Esophagus (tissue), 2 donors: ENCODE data around the gene GZF1. TPM values are rescaled to one million over a fixed set of nuclear protein-coding genes. Genes with fewer than 3 reads are reported as not detected.

ENCODE experiments used
- H3K27ac ChIP-seq, 2 donors: one replicate each; pipeline ENCODE4 v1.5.1; 2013; ENCODE audit warnings: low read depth in 2 of 2, mild to moderate bottlenecking in 2 of 2, inconsistent platforms in 1 of 2, low read length in 1 of 2, moderate library complexity in 1 of 2
- H3K27me3 ChIP-seq, 2 donors: one replicate each; pipeline ENCODE4 v1.6.1; 2013; ENCODE audit warnings: low read length in 2 of 2, control low read depth in 1 of 2, mild to moderate bottlenecking in 1 of 2; ENCODE audit not compliant: insufficient read depth in 2 of 2, control insufficient read depth in 1 of 2
- H3K36me3 ChIP-seq, 2 donors: one replicate each; pipeline ENCODE4 v1.6.1; 2013; ENCODE audit warnings: low read length in 1 of 2; ENCODE audit not compliant: control insufficient read depth in 2 of 2, insufficient read depth in 2 of 2
- H3K4me1 ChIP-seq, 2 donors: one replicate each; pipeline ENCODE4 v1.6.1; 2013; ENCODE audit warnings: low read length in 1 of 2; ENCODE audit not compliant: control insufficient read depth in 2 of 2, insufficient read depth in 2 of 2
- H3K4me3 ChIP-seq, 2 donors: one replicate each; pipeline ENCODE4 v1.5.1; 2013; ENCODE audit warnings: low read length in 2 of 2, mild to moderate bottlenecking in 2 of 2, low read depth in 1 of 2, moderate library complexity in 1 of 2
- H3K9me3 ChIP-seq, 2 donors: one replicate each; pipeline ENCODE4 v1.6.1; 2013; ENCODE audit warnings: mild to moderate bottlenecking in 2 of 2, low read depth in 1 of 2, low read length in 1 of 2, moderate library complexity in 1 of 2; ENCODE audit not compliant: control insufficient read depth in 2 of 2, insufficient read depth in 1 of 2
- WGBS, 2 donors: extraction: QIAGEN DNeasy Blood & Tissue Kit; methylation state at CpG; one replicate each; pipeline ENCODE4 v1.1.7; 2013; 5-methylcytosine and 5-hydroxymethylcytosine counted together
- polyA plus RNA-seq, 2 donors: library from polyadenylated mRNA; stranded (reverse); fragments of 200-250 nt; gene quantifications; one replicate each; pipeline ENCODE4 v1.2.3, GENCODE V29; 2013
- donor health status: healthy with polysubstance abuse.
- donor health status: Bipolar disorder and iron deficiency.

The GZF1 gene
- polyA plus RNA-seq, 2 donors = 3.2 to 3.6 TPM

GRCh38 chr20:23381876-23382275, 19.9 kb downstream of the GZF1 start:
- Histone ChIP-seq H3K27ac (no peak overlapping the region), H3K4me3 (no peak overlapping the region), H3K36me3 (peaks cover 0 to 3% of the 10 kb centered on the region in 2 donors), H3K4me1 (no peaks in the 10 kb centered on the region), H3K9me3 (no peaks in the 10 kb centered on the region), H3K27me3 (no peaks in the 10 kb centered on the region)

- Histone ChIP-seq H3K4me1 (no peaks in the 10 kb centered on the region), H3K4me3 (no peak overlapping the region), H3K27ac (no peak overlapping the region), H3K36me3 (peaks cover 0 to 4% of the 10 kb centered on the region in 2 donors), H3K27me3 (no peaks in the 10 kb centered on the region), H3K9me3 (no peaks in the 10 kb centered on the region)
- 69 to 86% methylated on average over 6 of the region's 6 CpGs for WGBS, 2 donors
Measured at GRCh38 chr20:23386304-23387117, 24.5 kb downstream of the GZF1 start.

- Histone ChIP-seq H3K27me3 (no peaks in the 10 kb centered on the region), H3K36me3 (peaks cover 0 to 6% of the 10 kb centered on the region in 2 donors), H3K4me1 (no peaks in the 10 kb centered on the region), H3K4me3 (no peak overlapping the region), H3K9me3 (no peaks in the 10 kb centered on the region), H3K27ac (no peak overlapping the region)
- WGBS, 2 donors = 91 to 94% methylated on average over 3 of the region's 3 CpGs
Measured at GRCh38 chr20:23387118-23387443, 25.1 kb downstream of the GZF1 start.

- no peaks in the 10 kb centered on the region for H3K9me3 ChIP-seq
- 90 to 92% methylated on average over 1 of the region's 1 CpG for WGBS, 2 donors
Measured at GRCh38 chr20:23390091-23390774, 28.3 kb downstream of the GZF1 start.

GRCh38 chr20:23391707-23392310, 29.8 kb downstream of the GZF1 start:
- 93 to 94% methylated on average over 4 of the region's 4 CpGs for WGBS, 2 donors
- Histone ChIP-seq H3K4me1 (no peaks in the 10 kb centered on the region), H3K4me3 (no peak overlapping the region), H3K9me3 (no peaks in the 10 kb centered on the region), H3K27ac (no peak overlapping the region), H3K36me3 (peaks cover 16 to 18% of the 10 kb centered on the region in 2 donors), H3K27me3 (no peaks in the 10 kb centered on the region)

More at GRCh38 chr20:23390091-23390774, 28.3 kb downstream of the GZF1 start:
- Histone ChIP-seq H3K27ac (no peak overlapping the region), H3K4me3 (no peak overlapping the region), H3K4me1 (no peaks in the 10 kb centered on the region), H3K27me3 (no peaks in the 10 kb centered on the region), H3K36me3 (peaks cover 16 to 18% of the 10 kb centered on the region in 2 donors)

- no peaks in the 10 kb centered on the region for H3K9me3 ChIP-seq
- H3K27ac ChIP-seq = no peak overlapping the region
- H3K4me3 ChIP-seq = no peak overlapping the region
- WGBS, 2 donors = 94 to 96% methylated on average over 4 of the region's 4 CpGs
- H3K27me3 ChIP-seq = no peaks in the 10 kb centered on the region
- no peaks in the 10 kb centered on the region for H3K4me1 ChIP-seq
- H3K36me3 ChIP-seq = peaks cover 16 to 18% of the 10 kb centered on the region in 2 donors
Measured at GRCh38 chr20:23393996-23394775, 32.2 kb downstream of the GZF1 start.

GRCh38 chr20:23396950-23397627, 35.1 kb downstream of the GZF1 start:
- no peak overlapping the region for H3K4me3 ChIP-seq
- 74 to 75% methylated on average over 6 of the region's 6 CpGs for WGBS, 2 donors
- no peaks in the 10 kb centered on the region for H3K4me1 ChIP-seq
- H3K27ac ChIP-seq = no peak overlapping the region
- H3K9me3 ChIP-seq = no peaks in the 10 kb centered on the region
- no peaks in the 10 kb centered on the region for H3K27me3 ChIP-seq
- peaks cover 10 to 18% of the 10 kb centered on the region in 2 donors for H3K36me3 ChIP-seq

GRCh38 chr20:23397961-23398360, 36.0 kb downstream of the GZF1 start:
- WGBS, 2 donors = 83 to 84% methylated on average over 2 of the region's 2 CpGs
- no peak overlapping the region for H3K27ac ChIP-seq
- H3K36me3 ChIP-seq = peaks cover 10 to 16% of the 10 kb centered on the region in 2 donors
- H3K27me3 ChIP-seq = no peaks in the 10 kb centered on the region
- H3K9me3 ChIP-seq = no peaks in the 10 kb centered on the region
- no peak overlapping the region for H3K4me3 ChIP-seq
- H3K4me1 ChIP-seq = no peaks in the 10 kb centered on the region
